ENCODE data around the gene COLEC11.

GRCh38 chr2:3662239-3662638, 67.3 kb downstream of the COLEC11 start:
- TF ChIP-seq EP300 (IDR thresholded peaks at IDR 0.05): no peak
- no peak for TF ChIP-seq POLR2A (IDR thresholded peaks at IDR 0.05; ENCODE audit: low read depth)
- TF ChIP-seq, protein P1, sequence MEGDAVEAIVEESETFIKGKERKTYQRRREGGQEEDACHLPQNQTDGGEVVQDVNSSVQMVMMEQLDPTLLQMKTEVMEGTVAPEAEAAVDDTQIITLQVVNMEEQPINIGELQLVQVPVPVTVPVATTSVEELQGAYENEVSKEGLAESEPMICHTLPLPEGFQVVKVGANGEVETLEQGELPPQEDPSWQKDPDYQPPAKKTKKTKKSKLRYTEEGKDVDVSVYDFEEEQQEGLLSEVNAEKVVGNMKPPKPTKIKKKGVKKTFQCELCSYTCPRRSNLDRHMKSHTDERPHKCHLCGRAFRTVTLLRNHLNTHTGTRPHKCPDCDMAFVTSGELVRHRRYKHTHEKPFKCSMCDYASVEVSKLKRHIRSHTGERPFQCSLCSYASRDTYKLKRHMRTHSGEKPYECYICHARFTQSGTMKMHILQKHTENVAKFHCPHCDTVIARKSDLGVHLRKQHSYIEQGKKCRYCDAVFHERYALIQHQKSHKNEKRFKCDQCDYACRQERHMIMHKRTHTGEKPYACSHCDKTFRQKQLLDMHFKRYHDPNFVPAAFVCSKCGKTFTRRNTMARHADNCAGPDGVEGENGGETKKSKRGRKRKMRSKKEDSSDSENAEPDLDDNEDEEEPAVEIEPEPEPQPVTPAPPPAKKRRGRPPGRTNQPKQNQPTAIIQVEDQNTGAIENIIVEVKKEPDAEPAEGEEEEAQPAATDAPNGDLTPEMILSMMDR (IDR thresholded peaks at IDR 0.05): no peak

Data from esophagus muscularis mucosa (tissue), 4 donors.